Inferior parietal cortex (tissue), 1 donor: Measurements from ENCODE around the gene RALGAPA2.

Experiments
- DNase-seq: peaks from one replicate; pipeline ENCODE4 v3.0.0-alpha.2; 2016; ENCODE audit errors: extremely low spot score

Gene RALGAPA2

GRCh38 chr20:20578838-20579237 is 133.6 kb downstream of the RALGAPA2 start:
- DNase-seq, result no peak

- DNase-seq, result no peak
These were observed 138.6 kb downstream of the RALGAPA2 start for GRCh38 chr20:20573797-20574196.

GRCh38 chr20:20571068-20571780 is 141.2 kb downstream of the RALGAPA2 start:
- no peak for DNase-seq

- peak; percentile 78 for DNase-seq
These were observed 143.7 kb downstream of the RALGAPA2 start for GRCh38 chr20:20568604-20569205.

- no peak for DNase-seq
These were observed 144.7 kb downstream of the RALGAPA2 start for GRCh38 chr20:20567712-20568111.

- no peak for DNase-seq
These were observed 145.9 kb downstream of the RALGAPA2 start for GRCh38 chr20:20566516-20566915.

GRCh38 chr20:20564279-20564678 is 148.2 kb downstream of the RALGAPA2 start:
- DNase-seq, result no peak

GRCh38 chr20:20562507-20562906 is 149.9 kb downstream of the RALGAPA2 start:
- DNase-seq, result peak; percentile 15

- DNase-seq, result no peak
These were observed 150.6 kb downstream of the RALGAPA2 start for GRCh38 chr20:20561841-20562240.

GRCh38 chr20:20561172-20561571 is 151.3 kb downstream of the RALGAPA2 start:
- DNase-seq, result no peak

- DNase-seq, result no peak
These were observed 155.0 kb downstream of the RALGAPA2 start for GRCh38 chr20:20557406-20557805.

- no peak for DNase-seq
These were observed 156.6 kb downstream of the RALGAPA2 start for GRCh38 chr20:20555838-20556237.

GRCh38 chr20:20554951-20555350 is 157.5 kb downstream of the RALGAPA2 start:
- no peak for DNase-seq

- DNase-seq, result no peak
These were observed 158.9 kb downstream of the RALGAPA2 start for GRCh38 chr20:20553541-20553940.

GRCh38 chr20:20552076-20552475 is 160.4 kb downstream of the RALGAPA2 start:
- DNase-seq, result no peak

GRCh38 chr20:20551409-20551808 is 161.0 kb downstream of the RALGAPA2 start:
- no peak for DNase-seq

GRCh38 chr20:20549704-20550103 is 162.7 kb downstream of the RALGAPA2 start:
- DNase-seq, result no peak

- DNase-seq, result no peak
These were observed 163.2 kb downstream of the RALGAPA2 start for GRCh38 chr20:20549267-20549612.

GRCh38 chr20:20548527-20549266 is 163.7 kb downstream of the RALGAPA2 start:
- no peak for DNase-seq

GRCh38 chr20:20547876-20548266 is 164.6 kb downstream of the RALGAPA2 start:
- DNase-seq, result no peak

- no peak for DNase-seq
These were observed 165.1 kb downstream of the RALGAPA2 start for GRCh38 chr20:20547221-20547875.

GRCh38 chr20:20546402-20546801 is 166.0 kb downstream of the RALGAPA2 start:
- no peak for DNase-seq
